GM12872 (cell line): Measurements from ENCODE around the gene MMUT.

Source experiments
- TF ChIP-seq, protein P1 (sequence below): IDR thresholded peaks from 3 replicates; pipeline ENCODE4 v1.5.1; 2011; ENCODE audit warnings: low read depth, mild to moderate bottlenecking, low read length, moderate library complexity; ENCODE audit not compliant: insufficient read depth

The MMUT gene

DNA sequence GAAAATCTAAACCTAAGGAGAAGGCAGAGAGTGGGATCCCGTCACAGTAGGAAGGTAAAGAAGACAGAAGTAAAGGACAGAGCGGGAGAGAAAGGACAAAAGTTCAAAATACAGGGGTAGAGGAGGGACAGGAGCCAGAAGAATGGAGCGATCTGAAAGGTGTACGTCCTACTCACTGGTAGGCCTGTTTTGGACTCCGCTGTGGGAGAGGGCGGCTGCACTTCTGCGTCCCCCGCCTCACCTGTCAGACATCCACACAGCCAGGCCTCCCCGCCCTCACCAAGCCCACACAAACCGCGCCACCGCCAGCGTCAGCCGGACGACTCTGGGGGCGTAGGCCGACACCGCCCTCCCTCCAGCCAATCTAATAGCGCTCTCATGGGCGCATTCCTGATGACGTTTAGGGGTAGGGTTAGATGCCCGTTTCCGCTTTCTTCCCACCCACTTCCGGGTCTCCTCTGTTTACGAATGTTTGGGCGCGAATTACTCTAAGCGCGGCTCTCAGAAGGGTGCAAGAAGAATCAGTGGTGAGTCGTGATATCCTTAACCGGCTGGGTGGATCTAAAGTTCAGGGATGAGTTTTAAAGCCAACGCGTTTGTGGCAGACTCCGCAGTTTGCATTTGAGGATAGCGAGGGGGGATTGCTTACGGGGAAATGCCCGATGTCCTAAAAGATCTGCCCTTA is at the start of gene MMUT, which contains the start of gene CENPQ:
MMUT (minus strand) TSS at position 327 of the 685 bp plus-strand sequence. CDS start 3,787 bp downstream, outside the sequence.
CENPQ (plus strand) TSS at position 444 of the 685 bp plus-strand sequence. CDS start 6,807 bp downstream, outside the sequence.
- TF ChIP-seq, protein P1, sequence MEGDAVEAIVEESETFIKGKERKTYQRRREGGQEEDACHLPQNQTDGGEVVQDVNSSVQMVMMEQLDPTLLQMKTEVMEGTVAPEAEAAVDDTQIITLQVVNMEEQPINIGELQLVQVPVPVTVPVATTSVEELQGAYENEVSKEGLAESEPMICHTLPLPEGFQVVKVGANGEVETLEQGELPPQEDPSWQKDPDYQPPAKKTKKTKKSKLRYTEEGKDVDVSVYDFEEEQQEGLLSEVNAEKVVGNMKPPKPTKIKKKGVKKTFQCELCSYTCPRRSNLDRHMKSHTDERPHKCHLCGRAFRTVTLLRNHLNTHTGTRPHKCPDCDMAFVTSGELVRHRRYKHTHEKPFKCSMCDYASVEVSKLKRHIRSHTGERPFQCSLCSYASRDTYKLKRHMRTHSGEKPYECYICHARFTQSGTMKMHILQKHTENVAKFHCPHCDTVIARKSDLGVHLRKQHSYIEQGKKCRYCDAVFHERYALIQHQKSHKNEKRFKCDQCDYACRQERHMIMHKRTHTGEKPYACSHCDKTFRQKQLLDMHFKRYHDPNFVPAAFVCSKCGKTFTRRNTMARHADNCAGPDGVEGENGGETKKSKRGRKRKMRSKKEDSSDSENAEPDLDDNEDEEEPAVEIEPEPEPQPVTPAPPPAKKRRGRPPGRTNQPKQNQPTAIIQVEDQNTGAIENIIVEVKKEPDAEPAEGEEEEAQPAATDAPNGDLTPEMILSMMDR: no peak

DNA sequence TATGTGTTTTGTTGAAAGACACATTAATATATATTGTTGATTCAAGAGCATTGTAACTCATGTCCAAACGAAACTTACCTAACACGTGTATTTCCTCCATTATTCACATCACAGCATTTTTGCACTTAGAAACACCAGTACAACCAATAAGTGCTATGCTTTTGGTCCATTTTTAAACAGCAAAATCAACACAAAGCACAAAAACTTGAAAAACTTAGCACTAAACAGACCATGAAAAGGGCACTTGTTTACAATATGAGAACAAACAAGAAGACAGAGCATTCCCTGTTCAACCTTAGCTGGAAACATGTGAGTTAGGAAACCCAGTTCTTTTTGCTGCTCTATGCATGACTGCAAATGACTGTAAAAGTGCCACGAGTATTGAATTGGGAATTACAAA is 46.3 kb upstream of the MMUT start:
- TF ChIP-seq, protein P1: no peak

DNA sequence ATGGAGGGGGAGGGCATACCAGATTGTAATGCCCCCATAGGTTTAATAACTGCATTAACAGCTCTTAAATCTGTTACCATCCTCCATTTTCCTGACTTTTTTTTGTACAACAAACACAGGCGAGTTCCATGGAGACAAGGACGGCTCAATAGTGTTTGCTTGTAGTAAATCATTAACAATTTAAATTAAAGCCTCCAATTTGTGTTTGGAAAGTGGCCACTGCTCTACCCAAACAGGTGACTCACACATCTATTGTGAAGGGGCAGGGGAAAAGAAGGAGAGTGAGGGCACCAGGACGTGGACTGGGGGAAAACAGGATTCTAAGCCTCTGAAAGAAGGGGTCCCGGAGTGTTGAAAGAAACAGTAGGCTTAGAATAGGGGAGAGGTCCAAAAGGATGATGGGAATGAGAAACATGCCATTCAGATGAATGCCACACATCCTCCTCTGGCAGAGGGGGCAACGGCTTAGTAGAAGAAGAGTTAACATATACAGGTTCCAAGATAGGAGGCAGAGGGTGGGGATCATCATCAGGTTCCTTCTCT is 43.6 kb upstream of the MMUT start:
- TF ChIP-seq, protein P1: no peak

DNA sequence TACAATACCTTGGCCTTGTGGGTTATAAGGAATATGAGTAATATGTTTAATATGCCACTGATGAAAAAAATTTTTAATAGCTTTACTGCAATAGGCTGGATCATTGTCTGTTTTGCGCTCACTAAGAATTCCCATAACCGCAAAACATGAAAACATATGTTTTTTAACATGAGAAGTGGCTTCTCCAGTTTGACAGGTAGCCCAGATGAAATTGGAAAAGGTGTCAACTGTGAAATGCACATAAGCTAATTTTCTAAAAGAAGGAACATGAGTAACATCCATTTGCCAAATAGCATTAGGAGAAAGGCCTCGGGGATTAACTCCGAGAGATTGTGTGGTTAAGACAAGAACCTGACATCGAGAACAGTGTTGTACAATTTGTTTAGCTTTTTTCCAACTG is 41.6 kb upstream of the MMUT start:
- TF ChIP-seq, protein P1: no peak

DNA sequence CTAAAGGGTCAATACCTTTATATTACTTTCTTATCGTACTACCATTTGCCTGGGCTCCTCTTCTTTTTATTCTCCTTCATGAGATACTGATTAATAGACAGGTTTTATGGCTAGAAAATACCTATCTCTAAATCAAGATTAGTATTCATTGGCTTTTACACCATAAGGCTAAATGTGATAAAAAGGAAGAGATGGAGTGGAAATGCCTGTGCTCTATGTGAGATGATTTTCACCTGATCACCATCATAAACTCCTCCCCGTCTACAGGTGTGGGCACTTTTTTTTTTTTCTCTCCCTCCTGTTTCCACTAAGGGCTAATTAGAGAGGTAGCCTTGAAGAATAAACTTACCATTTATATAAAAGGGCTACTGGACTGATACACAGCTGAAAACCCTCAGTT is 36.6 kb upstream of the MMUT start, which contains the start of gene GLYATL3:
GLYATL3 (plus strand) TSS at position 301 of the 400 bp plus-strand sequence. CDS start 12,068 bp downstream, outside the sequence.
- TF ChIP-seq, protein P1: no peak

DNA sequence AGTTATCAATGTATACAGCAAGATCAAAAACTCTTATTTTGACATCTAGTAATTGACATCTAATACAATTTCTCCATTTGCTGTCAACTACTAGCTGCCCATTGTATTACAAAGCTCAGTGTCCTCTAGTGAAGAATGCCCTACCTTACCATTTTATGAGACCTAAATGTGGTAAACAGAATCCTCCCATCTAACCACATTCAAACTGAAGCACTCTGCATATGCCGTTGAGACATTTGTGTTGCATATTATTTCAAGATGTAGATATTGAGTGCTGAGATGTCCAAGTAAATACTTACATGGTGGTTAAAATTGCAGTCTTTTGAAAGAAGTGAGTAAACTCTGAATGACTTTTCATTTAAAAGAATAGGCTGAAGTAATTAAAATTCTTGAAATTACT is 36.1 kb upstream of the MMUT start:
- TF ChIP-seq, protein P1: no peak

DNA sequence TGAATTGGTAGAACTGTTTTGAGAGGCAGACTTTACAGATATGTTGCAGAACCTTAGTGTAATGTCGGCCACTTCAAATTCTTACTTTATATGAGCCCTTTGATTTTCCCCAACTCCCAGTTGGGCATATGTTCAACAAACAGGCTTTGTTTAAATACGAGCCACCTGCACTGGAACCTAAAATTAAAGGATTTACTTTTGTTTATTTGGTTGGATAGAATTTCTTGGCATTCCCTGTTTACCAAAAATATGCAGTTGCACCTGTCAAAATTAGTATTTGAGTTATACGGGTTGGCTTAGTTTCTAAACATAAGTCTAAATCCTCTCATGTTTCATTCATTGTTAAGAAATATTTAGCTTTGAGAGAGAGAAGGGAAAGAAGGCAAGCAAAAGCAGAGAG is 34.3 kb upstream of the MMUT start:
- TF ChIP-seq, protein P1: no peak
